ENCODE results near the gene ABHD4.
"Not testable (repeated sequence)": the region's sequence is repeated elsewhere in the genome, so short reads cannot be mapped to it uniquely, and the experiment has no call there.

ABHD4 gene

DNA sequence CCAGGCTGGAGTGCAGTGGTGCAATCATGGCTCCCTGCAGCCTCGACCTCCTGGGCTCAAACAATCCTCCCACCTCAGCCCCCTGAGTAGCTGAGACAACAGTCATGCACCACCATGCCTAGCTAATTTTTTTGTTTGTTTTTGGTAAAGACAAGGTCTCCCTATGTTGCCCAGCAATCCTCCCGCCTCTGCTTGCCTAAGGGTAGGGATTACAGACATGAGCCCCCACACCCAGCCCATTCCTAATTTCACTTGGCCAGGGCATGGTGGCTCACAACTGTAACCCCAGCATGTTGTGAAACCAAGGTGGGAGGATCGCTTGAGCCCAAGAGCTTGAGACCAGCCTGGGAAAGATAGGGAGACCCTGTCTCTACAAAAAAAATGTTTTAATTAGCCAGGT lies 18.2 kb upstream of the ABHD4 start:
- no peak for DNase-seq (ENCODE audit: low read depth, low spot score)
- no peak for TF ChIP-seq CTCF (IDR thresholded peaks at IDR 0.05; ENCODE audit: low read depth, low read length)
- in situ Hi-C loops (cut with HindIII; ENCODE audit: low sequenced_read_pairs) = no loop called here
- no peak overlapping the region for H3K4me3 ChIP-seq (ENCODE audit: low read depth, low read length)

GRCh38 chr14:22580625-22581024 lies 17.5 kb upstream of the ABHD4 start:
- no peak for TF ChIP-seq CTCF (IDR thresholded peaks at IDR 0.05; ENCODE audit: low read depth, low read length)
- DNase-seq (ENCODE audit: low read depth, low spot score) = no peak
- in situ Hi-C loops (cut with HindIII; ENCODE audit: low sequenced_read_pairs) = no loop called here
- H3K4me3 ChIP-seq (ENCODE audit: low read depth, low read length) = no peak overlapping the region

DNA sequence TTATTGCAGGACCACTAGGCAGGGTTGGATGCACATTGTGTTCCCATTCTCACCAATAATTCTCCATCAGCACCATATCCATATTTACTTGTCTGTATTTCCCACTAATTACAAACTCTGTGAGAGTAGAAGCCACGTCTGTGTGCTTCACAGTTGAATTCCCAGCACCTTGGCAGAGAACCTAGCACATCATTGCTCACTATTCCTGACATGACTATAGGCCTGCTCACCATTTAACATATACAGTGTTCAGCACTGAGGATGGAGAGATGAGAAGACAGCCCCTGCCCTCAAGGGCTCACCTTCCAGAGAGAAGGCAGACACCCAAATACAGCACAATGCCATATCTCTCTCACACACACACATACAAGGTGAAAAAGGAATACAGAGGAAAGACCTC lies 14.1 kb upstream of the ABHD4 start:
- H3K4me3 ChIP-seq (ENCODE audit: low read depth, low read length) = no peak overlapping the region
- no peak for DNase-seq (ENCODE audit: low read depth, low spot score)
- in situ Hi-C loops (cut with HindIII; ENCODE audit: low sequenced_read_pairs) = no loop called here
- TF ChIP-seq CTCF (IDR thresholded peaks at IDR 0.05; ENCODE audit: low read depth, low read length) = no peak

- no peak for DNase-seq (ENCODE audit: low read depth, low spot score)
- in situ Hi-C loops (cut with HindIII; ENCODE audit: low sequenced_read_pairs) = no loop called here
- H3K4me3 ChIP-seq (ENCODE audit: low read depth, low read length) = no peak overlapping the region
- TF ChIP-seq CTCF (IDR thresholded peaks at IDR 0.05; ENCODE audit: low read depth, low read length) = no peak
These were observed 10.9 kb upstream of the ABHD4 start for GRCh38 chr14:22587247-22587646.

- in situ Hi-C loops (cut with HindIII; ENCODE audit: low sequenced_read_pairs); DNase-seq (ENCODE audit: low read depth, low spot score): not testable (repeated sequence)
- peak overlapping the region; percentile 77 for H3K4me3 ChIP-seq (ENCODE audit: low read depth, low read length)
These were observed 10.2 kb upstream of the ABHD4 start for GRCh38 chr14:22587677-22588422.

GRCh38 chr14:22588526-22589095 lies 9.5 kb upstream of the ABHD4 start:
- DNase-seq (ENCODE audit: low read depth, low spot score) = no peak
- in situ Hi-C loops (cut with HindIII; ENCODE audit: low sequenced_read_pairs) = no loop called here
- H3K4me3 ChIP-seq (ENCODE audit: low read depth, low read length) = peak overlapping the region; percentile 77
- TF ChIP-seq CTCF (IDR thresholded peaks at IDR 0.05; ENCODE audit: low read depth, low read length) = no peak

- in situ Hi-C loops (cut with HindIII; ENCODE audit: low sequenced_read_pairs) = no loop called here
- H3K4me3 ChIP-seq (ENCODE audit: low read depth, low read length) = peak within 1 kb of the TSS; percentile 77
- peak; percentile 99 for DNase-seq (ENCODE audit: low read depth, low spot score)
- no peak for TF ChIP-seq CTCF (IDR thresholded peaks at IDR 0.05; ENCODE audit: low read depth, low read length)
These were observed 8.8 kb upstream of the ABHD4 start, which contains the start of gene DAD1 for GRCh38 chr14:22589096-22589839. Gene DAD1 (minus strand): TSS chr14:22589224. CDS start chr14:22589157, 67 bp downstream.

Measured in astrocyte of the spinal cord (primary cell).